ENCODE measurements around the gene FAM184B.

FAM184B gene

DNA sequence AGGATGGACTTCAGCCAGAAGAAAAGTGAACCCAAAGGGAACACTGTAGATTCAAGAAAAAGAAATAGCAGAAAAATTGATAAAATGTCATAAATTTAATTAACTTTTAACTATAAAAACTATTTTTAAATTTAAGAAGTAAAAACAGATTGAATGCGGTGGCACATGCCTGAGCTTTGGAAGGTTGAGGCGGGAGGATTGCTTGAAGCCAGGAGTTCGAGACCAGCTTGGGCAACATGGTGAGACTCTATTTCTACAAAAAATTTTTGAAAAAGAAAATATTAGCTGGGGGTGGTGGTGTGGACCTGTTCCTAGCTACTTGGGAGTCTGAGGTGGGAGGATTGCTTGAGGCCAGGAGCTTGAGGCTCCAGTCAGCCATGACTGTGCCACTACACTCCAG is 3.0 kb downstream of the FAM184B start:
- DNase-seq (ENCODE audit: extremely low read depth in 1 of 2, low read depth in 1 of 2), result no peak

DNA sequence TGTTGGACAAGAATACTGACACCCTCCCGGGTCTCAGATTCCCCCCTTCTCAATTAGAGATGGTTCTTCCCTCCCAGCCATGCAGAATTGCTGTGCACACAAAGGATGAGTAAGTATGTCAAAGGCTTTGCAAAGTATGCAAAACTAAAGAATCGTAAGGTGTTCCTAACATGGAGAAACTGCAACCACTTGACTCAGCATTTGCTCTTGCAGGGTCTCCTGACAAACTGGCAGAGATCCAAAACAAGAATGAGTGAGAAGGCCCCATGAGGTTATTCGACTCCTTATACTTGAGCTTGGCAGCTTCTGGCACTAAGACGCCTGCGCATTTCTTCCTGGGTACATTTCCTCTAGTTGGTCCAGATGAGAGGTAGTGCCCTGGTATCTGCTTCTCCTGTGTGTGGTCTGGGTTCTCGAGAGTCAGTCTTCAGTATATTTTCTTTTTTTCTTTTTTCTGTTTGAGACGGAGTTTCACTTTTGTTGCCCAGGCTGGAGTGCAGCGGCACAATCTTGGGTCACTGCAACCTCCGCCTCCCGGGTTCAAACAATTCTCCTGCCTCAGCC is 8.2 kb downstream of the FAM184B start:
- DNase-seq (ENCODE audit: extremely low read depth in 1 of 2, low read depth in 1 of 2), result no peak

DNA sequence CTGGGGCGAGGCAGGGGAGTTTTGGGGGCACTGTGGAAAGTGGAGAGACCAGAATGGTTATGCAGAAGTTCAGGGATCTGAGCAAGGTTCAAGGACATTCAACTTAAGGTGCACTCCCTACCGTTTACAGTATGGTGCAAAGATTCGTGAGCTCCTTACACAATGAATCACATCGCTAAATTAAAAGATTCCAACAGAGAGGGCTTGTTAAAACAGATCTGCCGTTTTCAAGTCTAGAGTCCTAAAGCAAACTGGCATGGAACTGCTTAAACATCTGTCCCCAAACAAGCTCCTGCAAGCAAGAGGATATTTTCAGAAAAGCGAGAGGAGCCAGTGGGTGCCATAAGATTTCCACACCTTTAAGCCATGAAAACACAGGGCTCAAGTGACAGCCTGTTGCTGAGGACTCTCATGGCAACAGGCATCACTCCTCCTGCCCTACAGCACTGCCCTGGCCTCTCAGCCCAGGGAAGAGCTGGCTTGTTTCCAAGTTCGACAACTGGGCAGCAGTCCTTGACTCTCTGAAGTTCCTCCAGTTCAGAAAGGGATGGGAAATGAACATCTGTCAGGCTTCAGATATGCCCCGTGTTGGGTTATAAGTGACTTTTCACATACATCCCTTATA is 10.0 kb downstream of the FAM184B start:
- no peak for DNase-seq (ENCODE audit: extremely low read depth in 1 of 2, low read depth in 1 of 2)

DNA sequence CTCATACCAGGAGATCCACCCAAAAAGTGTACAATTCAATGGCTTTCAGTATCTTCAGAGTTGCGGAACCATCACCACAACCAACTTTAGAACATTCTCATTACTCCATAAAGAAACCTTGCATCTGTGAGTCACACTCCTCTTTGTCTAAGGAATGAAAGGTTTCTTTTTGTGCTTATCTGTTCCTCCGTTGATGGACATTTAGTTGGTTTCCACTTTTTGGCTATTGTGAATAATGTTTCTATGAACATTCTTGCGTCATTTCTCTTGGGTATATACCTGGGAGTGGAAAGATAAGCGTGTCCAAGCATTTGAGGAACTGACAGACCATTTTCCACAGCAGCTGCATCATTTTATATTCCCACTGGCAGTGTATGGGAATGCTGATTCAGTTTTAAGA is 10.6 kb downstream of the FAM184B start:
- DNase-seq (ENCODE audit: extremely low read depth in 1 of 2, low read depth in 1 of 2), result no peak

DNA sequence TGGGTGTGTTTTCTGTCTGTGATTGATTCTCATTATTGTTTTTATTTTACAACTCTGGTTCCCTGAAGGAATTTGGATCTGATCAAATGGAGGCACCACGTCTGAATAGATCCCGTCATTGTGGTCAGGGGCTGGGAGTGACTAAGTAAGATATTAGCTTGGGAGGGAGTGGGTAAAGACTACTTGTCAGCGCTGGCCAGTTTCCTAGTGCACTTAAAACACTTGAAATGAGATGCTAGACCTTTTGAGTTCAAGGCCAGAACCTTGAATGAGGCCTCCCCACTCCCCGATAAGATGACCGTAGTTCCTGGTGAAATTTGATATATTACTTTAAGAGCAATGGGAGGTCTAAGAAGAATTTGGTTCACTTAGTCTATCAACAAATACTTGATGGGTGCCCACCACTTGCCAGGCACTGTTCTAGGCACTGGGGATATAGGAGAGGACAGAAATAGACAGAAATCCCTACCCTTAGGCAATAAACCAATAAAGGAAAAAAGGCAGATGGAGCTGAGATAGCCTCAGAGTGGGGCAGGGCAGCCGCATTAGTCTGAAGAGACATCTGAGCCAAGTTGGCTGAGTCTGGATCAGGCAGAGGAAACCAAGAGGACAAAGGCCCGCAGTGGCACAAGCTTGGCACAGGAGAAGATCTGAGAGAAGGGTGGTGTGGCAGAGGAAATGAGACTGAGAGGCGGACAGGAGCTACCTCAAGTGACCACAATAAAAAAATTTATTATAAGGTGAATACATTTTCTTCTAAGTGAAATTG is 11.8 kb downstream of the FAM184B start:
- DNase-seq (ENCODE audit: extremely low read depth in 1 of 2, low read depth in 1 of 2), result no peak

DNA sequence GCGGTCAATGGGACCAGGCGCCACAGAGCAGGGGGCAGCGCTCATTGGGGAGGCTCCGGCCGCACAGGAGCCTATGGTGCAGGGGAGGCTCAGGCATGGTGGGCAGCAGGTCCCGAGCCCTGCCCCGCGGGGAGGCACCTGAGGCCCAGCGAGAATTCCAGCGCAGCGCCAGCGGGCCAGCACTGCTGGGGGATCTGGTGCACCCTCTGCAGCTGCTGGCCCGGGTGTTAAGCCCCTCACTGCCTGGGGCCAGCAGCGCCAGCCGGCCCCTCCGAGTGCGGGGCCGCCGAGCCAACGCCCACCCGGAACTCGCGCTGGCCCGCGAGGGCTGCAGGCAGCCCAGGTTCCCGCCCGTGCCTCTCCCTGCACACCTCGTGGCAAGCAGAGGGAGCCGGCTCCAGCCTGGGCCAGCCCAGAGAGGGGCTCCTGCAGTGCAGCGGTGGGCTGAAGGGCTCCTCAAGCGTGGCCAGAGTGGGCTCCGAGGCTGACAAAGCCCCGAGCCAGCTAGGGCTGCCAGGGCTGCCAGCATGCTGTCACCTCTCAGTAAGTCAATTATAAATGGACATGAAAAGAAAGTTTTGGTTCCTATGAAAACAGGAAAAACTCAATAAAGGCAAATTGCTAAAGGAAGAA is 14.5 kb downstream of the FAM184B start:
- DNase-seq (ENCODE audit: extremely low read depth in 1 of 2, low read depth in 1 of 2), result no peak

DNA sequence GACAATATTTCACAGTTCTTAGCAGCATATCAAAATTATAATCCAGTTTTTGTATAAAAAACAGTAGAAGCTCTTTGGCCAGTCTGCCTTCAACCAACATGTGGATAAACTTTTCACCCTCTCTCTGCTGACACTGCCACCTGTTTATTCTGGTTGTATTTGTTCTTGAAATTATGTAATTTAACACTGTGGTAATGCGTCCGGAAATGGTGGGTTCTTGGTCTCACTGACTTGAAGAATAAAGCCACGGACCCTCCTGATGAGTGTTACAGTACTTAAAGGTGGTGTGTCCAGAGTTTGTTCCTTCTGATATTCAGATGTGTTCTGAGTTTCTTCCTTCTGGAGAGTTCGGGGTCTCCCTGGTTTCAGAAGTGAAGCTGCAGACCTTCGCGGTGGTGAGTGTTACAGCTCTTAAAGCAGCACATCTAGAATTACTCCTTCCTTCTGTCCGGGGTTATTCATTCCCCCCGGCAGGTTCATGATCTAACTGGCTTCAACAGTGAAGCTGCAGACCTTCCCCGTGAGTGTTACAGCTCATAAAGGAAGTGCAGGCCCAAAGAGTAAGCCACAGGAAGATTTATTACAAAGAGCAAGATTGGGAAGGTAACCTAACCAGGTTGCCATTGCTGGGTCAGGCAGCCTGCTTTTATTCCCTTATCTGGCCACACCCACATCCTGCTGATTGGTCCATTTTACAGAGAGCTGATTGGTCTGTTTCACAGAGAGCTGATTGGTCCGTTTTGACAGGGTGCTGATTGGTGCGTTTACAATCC is 15.7 kb downstream of the FAM184B start:
- no peak for DNase-seq (ENCODE audit: extremely low read depth in 1 of 2, low read depth in 1 of 2)

DNA sequence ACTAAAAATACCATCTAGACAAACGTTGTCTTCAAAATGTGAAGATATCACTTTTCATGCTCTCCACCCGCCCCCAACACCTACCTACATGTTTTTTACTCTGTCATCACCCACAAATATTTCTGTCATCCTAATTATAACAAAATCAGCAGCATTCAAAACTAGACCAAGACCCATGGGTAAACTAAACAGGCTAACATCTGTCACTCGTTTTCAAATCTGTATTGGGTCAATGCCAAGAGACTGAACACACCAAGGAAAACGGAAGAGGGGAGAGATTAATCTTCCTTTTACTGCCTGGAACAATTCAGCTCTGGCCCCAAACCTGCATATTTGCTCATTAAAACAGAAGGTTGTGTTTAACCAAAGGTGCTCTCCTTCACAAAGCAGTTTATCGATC is 17.5 kb downstream of the FAM184B start:
- no peak for DNase-seq (ENCODE audit: extremely low read depth in 1 of 2, low read depth in 1 of 2)

DNA sequence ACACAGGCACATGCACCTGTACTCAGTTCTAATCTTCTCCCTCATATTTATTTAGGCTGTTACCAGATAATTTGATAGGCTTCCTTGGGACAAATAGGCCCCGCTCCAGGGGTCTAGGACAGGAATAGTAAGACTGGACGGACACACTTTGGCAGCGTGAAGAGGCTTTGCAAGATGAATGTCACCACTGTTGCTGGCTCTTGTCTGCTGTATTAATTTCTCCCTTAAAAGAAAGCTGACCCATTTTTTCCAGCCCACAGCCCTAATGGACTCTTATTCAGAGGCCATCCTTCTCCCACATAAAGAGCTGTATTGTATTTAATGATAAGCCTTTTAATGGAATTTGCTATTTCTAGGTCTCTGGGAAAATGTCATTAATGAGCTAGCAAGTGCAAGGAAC is 18.0 kb downstream of the FAM184B start:
- DNase-seq (ENCODE audit: extremely low read depth in 1 of 2, low read depth in 1 of 2), result no peak

DNA sequence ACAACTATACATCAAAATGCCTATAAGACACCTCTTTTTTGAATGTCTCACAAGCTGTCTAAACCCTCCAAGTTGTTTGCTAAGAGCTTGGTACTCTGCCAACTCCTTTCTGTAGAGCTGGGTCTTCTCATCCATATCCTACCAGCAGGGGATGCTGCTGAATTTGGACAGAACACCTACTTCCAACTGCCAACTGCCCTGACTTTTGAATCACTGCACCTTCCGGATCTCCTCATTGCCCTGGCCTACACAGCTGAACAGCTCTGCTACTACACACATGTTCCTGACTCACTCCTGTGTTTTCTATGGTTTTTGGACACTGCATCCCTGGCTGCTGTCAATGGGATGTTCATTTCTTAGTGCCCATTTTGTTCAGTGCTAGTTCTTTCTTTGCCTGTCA is 18.7 kb downstream of the FAM184B start:
- DNase-seq (ENCODE audit: extremely low read depth in 1 of 2, low read depth in 1 of 2), result no peak

DNA sequence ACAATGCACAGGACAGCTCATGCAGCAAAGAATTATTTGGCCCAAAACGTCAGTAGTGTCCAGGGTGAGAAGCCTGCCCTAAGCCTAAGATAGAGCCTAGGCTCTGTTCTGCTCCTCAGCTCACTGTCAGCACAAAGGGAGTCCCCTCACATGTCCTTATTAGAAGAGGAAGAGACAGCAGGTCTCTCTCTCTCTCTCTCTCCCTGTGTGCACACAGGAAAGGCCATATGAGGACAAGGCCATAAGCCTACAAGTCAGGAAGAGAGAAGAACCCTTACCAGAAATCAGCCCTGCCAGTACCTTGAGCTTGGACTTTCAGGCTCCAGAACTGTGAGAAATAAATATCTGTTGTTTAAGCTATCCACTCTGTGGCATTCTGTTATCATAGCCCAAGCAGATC is 20.4 kb downstream of the FAM184B start:
- DNase-seq (ENCODE audit: extremely low read depth in 1 of 2, low read depth in 1 of 2), result no peak

DNA sequence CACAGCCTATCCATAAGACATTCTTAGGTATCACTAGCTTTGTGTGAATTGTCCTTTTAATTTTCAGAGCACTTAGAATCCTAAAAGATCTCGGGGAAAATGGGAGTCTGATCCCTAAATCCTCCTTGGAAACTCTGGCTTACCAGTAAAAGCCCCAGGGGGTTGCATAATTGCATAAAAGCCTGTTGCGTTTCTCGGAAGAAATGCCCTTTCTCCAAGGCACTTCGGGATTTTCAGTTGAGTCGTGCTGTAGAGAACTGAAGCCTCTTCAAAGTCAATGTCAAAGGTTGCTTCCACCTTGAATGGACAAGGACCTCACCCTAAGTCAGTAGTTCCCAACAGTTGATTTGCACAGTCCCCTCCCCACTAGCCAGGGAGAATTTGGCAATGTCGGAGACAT is 20.8 kb downstream of the FAM184B start:
- no peak for DNase-seq (ENCODE audit: extremely low read depth in 1 of 2, low read depth in 1 of 2)

DNA sequence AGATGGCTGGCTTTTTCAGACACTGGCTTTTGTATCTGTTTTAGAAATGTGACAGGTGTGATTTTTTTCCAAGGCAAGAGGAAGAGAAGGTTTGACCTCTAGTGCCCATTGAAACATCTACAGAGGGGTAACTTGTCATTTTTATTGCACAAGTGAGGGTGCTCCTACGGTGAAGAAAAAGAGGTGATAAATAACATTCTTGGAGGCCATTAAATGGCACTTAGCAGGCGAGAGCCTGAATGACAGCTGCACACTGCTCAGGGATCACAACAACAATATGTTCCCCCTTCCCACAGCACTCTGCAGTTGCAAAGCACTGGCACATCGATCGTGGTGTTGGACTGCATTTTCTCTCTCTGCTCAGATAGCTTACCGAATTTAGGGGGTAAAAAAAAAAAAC is 22.9 kb downstream of the FAM184B start:
- DNase-seq (ENCODE audit: extremely low read depth in 1 of 2, low read depth in 1 of 2), result no peak

DNA sequence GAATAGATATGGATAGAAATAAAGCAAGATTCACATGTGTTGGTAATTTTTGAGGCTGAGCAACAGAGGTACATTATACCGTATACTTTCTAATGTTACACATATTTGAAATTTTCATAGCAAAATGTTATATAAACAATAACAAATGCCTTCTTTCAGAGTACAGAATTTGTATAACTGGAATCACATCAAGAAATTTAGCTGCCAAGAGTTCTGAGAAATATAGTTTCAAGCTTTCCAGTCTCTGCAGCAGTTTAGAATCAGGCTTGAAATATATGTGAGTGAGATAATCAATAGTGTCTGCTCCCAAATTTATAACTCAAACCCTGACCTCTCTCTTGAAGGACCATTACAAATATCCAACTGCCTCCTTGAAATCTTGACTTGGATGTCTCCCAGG is 23.8 kb downstream of the FAM184B start:
- no peak for DNase-seq (ENCODE audit: extremely low read depth in 1 of 2, low read depth in 1 of 2)

DNA sequence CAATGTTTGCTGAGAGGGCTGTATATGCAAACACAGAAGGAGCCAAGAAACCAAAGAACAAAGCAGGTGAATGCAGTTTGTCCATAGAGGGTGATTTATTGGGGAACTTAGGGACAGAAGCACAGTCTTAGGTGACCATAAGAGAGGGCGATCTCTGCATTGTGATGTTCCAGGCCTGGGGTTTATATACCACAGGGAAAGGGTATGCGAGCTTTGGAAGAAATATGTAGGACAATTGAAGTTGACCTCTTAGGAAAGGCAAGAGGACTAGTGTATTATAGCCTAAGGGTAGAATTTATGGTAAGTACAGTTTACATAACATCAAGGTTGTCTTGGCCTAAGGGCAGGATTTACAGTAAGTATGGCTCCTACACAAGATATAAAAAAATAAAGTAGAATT is 27.8 kb downstream of the FAM184B start:
- no peak for DNase-seq (ENCODE audit: extremely low read depth in 1 of 2, low read depth in 1 of 2)

DNA sequence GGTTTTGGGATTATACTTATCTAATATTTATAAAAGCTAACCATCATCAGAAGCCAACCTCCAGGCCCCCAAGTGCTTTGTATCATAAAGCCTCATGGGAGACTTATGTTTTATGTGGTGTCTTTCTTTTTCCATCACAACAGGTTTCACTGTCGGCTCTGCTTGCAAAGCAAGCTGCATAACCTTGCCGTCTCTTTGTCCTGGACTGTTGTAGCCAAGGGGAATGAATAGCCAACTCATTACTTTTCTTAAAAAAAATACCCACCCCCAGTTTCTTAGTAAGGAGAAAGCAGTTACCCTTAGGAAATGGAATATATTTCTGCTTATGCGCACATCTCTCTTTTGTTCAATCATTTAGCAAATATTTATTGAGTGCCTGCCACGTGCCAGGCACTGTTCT is 40.7 kb downstream of the FAM184B start:
- DNase-seq (ENCODE audit: extremely low read depth in 1 of 2, low read depth in 1 of 2), result no peak

DNA sequence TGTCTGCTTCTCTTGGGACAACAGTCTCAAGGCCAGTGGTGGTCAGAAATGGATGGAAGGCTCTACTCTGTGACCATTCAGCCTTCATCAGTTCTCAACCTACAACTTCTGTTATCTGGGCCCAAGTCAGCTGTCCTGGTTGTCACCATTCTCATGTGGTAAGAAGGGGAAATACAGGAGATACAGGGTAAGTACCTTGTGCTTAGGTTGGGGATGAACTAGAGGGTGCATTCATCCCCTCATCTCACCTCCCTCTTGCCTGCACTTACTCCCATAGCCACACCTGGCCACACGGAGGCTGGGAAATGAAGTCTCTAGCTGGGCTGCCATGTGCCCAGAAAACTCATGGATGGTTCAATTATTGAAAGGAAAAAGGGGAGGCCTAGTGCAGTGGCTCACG is 44.9 kb downstream of the FAM184B start:
- no peak for DNase-seq (ENCODE audit: extremely low read depth in 1 of 2, low read depth in 1 of 2)

DNA sequence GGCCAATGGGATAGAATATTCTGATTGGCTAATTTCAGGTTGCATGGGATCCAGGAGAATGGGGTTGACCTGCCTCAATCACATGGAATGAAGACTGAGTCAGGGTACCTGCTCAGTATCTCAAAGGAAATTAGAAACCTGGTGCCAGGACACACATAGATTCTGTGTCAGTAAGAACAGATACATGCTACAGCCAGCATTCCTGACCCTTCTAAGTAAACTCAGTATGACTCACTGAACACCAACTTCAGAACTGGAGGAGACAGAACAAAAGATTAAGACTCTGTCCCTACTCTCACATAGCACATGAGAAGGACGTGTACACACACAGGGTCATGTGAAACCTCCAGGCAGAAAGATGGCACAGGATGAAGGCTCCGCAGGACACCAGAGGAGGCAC is 54.5 kb downstream of the FAM184B start:
- no peak for DNase-seq (ENCODE audit: extremely low read depth in 1 of 2, low read depth in 1 of 2)

DNA sequence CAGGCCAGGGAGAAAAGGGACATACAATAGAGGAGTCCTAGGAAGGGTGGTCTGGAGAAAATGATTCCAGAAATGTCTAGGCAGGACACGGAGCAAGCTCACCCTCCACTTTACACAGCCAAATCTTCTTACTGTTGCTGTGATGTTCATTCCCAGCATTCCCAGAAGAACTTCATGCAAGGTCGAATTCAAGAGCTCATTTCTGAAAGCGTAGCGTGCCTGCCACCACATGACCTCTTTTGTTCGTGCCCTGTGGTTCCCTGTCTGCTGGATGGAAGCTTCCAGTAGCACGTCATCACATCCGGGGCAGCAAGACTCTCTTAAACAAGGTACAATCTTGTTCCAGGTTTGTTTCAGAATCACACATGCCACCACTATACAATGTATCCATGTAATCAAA is 57.8 kb downstream of the FAM184B start:
- DNase-seq (ENCODE audit: extremely low read depth in 1 of 2, low read depth in 1 of 2), result no peak

DNA sequence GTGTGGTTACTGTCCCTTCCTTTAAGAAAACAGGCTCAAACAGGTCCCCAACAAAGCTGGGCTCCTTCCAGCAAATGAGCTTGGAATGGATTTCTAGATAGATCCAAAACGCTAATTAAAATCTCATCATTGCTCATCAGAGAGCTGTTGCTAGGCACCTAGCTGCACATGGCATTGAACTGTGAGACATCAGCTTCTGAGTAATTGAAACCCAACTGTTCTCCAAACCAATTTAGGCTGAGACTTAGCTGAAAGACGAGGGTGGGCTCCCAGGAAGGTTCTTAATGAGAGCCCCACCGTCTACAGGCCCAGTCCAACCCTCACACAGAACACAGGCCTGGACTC is 59.1 kb downstream of the FAM184B start:
- DNase-seq (ENCODE audit: extremely low read depth in 1 of 2, low read depth in 1 of 2), result no peak
